Measurements from ENCODE around the gene PDCD1.
"Not testable (repeated sequence)": the region's sequence is repeated elsewhere in the genome, so short reads cannot be mapped to it uniquely, and the experiment has no call there.

The PDCD1 gene

GRCh38 chr2:241823531-241824437 is 34.9 kb downstream of the PDCD1 start:
- DNase-seq = not testable (repeated sequence)

- DNase-seq = no peak
Measured at GRCh38 chr2:241822264-241822623, 36.5 kb downstream of the PDCD1 start.

DNA sequence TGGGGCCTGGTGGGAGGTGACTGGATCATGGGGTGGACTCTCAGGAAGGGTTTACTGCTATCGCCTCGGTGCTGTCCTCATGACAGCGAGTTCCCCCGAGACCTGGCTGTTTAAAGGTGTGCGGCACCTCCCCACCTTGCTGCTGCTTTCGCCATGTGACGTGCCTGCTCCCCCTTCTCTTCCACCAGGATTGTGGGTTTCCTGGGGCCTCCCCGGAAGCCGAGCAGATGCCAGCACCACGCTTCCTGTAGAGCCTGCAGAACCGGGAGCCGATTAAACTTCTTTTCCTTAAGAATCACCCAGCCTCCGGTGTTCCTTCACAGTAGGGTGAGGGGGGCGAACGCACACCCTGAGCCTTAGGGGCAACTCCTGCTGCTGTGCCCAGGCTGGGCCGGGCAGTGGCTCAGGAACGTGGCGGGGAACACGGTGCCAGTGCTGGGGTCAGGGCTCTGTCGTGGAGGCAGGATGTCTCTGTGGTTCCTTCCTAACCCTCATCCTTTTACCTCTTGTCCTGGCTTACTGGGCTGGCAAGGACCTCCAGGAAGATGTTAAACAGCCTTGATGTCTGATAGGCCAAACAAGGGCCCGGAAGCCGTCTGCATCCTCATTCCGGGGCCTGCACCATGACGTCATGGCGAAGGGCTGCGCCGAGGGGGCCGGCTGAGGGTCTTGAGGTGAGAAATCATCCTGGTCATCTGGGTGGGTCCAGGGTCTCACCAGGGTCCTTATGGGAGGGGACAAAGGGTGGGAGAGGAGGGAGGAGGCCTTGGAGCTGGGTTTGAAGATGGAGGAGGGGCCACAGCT is 37.0 kb downstream of the PDCD1 start:
- DNase-seq = no peak

DNA sequence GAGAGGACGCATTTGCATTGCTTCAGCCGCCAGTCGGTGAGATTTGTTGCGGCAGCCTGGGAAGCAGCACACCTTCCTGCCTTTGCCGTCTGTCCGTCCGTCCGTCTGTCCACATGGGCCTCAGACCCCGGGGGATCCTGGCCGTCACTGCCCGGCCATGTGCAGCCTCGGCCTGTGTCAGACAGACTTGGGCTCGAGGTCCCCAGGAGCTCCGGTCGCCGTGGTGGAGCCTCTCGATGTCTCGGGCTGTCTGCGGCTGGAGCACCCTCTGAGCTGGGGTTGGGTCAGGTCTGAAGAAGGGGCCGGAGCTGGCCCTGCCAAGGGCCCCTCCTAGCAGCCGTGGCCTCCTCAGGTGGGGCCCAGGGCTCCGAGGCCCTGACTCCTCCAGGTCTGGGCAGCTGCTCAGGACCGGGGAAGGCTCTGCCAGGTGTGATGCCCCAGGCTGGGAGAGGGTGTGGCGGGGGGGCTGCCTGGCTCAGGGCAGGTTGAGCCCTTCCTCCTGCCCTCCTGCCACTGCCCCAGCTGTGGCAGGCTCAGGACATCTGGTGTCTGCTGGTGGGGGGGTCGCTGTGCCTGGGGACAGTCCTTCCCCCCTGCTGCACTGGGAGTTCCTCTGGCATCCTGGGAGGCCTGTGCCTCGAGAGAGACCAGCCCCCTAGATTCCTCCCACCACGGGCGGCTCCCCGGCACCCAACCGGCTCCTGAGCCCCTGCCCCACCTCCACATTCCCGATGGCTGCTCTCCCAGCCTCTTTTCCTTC is 37.9 kb downstream of the PDCD1 start:
- DNase-seq = no peak

- DNase-seq = not testable (repeated sequence)
Measured at GRCh38 chr2:241819947-241820624, 38.6 kb downstream of the PDCD1 start.

GRCh38 chr2:241818943-241819270 is 39.8 kb downstream of the PDCD1 start:
- DNase-seq = no peak

DNA sequence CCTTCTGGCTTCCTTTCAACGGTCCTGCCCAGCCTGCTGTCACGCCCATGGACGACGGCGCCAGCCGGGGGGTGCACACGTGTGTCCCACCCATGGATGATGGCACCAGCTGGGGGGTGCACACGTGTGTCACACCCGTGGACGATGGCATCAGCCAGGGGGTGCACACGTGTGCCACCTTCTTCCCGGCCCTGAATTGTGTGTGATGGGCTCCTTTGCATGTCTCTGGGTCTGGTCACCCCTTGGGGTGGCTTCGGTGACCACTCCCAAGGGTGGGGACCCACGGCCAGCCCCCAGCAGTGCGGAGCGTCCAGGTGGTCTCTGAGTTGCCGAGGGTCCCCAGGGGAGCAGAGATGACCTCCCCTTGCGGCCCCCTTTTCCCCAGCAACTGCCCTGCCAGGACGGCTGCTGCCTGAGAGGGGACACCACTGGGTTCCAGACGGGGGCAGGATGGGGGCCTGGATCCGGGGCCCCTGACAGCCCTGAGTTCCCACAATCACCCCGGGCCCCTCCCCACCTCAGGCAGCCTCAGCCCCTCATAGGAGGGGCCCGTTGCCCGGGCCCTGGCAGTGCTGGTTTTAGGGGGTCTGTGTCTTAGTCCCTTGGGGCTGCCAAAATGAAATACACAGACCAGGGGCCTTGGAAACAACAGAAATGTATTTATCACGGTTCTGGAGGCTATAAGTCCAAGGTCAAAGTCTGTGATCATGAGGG is 40.3 kb downstream of the PDCD1 start:
- DNase-seq = no peak

GRCh38 chr2:241817821-241818215 is 40.9 kb downstream of the PDCD1 start:
- not testable (repeated sequence) for DNase-seq

DNA sequence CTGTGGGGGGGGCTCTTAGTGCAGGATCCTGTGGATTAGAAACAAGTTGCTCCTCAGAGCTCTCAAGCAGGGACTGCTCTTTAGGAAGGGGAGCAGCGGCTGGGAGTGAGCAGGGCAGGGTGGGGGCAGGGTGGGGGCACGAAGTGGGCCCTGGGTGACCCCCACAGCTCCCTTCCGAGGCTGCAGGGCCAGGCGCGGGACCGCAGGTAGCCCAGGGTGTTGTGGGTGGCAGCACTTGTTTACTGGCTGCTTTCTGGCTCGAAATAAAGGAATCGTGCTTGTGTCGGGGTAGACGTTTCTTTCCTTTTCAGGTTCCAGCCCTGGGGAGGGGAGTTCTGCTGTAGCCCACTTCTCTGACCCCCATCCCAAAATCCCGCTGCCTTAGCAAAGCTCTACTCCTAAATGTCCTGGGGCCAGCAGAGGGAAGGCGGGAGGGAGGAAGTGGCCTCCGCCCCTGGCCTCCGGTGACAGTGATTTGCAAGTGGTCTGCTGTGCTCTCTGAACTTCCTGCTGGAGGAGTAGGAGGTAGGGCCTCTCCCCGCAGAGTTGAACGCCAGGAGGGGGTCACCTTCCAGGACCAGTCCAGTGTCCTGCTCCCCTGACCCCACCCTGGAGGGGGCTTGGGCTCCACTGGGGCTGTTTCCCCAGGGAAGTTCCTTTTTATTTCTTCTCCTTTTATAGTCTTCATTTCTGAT is 41.4 kb downstream of the PDCD1 start:
- DNase-seq = no peak

- no peak for DNase-seq
Measured at GRCh38 chr2:241816431-241817121, 42.1 kb downstream of the PDCD1 start.

DNA sequence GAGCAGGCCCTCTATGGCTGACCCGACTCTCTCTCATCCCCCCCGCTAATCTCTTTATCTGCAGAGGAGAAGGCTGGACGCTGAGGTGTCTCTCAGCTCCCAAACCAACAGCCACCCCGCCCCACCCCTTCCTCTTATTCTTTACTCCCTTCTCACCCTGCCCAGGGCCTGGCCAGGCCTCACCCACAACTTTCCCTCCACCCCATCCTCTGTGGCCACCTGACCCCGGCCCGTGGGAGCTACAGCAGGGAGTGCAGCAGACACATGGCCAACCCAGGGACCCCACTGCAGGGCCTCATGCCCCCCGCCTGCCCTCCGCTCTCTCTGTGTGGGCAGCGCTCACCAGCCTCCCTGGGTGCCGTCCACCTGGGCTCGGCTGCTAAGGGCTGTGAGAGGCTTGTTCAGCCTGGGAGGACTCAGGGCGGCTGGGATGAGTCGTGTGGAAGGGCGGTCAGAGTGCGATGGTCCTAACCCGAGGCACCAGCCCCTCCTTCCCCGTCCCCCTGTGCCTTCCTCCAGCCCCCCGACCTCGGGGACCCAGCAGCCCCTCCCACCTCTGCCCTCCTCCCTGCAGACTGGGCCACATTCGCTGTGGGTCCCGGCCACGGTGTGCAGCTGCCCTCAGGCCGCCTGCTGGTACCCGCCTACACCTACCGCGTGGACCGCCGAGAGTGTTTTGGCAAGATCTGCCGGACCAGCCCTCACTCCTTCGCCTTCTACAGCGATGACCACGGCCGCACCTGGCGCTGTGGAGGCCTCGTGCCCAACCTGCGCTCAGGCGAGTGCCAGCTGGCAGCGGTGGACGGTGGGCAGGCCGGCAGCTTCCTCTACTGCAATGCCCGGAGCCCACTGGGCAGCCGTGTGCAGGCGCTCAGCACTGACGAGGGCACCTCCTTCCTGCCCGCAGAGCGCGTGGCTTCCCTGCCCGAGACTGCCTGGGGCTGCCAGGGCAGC is 42.9 kb downstream of the PDCD1 start:
- no peak for DNase-seq

- DNase-seq = no peak
Measured at GRCh38 chr2:241814643-241815476, 43.8 kb downstream of the PDCD1 start.

DNA sequence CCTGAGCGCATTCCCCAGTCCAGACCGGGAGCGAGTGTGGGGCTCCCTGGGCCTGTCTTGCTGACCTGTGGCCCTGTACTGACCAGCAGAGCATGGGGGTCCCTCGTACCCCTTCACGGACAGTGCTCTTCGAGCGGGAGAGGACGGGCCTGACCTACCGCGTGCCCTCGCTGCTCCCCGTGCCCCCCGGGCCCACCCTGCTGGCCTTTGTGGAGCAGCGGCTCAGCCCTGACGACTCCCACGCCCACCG is 44.4 kb downstream of the PDCD1 start:
- DNase-seq = no peak

DNA sequence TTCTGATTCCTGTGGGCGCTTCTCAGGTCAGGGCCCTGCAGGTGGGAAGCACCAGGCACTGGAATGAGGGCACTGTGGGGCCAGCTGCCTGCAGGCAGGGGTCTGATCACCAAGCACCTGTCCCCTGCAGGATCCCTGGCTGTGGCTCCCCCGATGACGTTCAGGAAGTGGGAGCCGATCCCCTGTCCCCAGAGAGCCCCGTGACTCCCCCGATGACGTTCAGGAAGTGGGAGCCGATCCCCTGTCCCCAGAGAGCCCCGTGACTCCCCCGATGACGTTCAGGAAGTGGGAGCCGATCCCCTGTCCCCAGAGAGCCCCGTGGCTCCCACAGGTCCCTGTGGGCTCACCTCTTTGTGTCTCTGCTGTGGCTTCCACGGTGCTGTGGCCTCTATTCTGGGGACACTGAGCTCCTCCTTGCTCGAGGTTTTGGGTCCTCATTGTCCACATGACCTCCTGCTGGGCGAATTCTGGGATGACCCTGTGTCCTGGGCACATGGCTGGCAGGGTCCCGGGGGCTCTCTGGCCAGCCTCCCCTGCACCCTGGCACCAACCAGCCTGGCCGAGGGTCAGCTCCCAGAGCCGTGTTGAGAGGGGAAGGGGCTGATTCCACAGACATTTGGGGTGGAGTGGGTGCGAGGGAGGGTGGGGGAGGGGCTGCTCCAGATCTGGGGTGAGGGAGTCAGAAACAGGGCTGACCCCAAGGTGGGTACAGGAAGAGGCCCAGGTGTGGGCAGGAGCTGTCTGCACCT is 44.9 kb downstream of the PDCD1 start:
- no peak for DNase-seq

- DNase-seq = no peak
Measured at GRCh38 chr2:241812730-241813643, 45.7 kb downstream of the PDCD1 start.

GRCh38 chr2:241811952-241812729 is 46.6 kb downstream of the PDCD1 start:
- no peak for DNase-seq
